Measurements from ENCODE around the gene RCN2.
A peak's percentile ranks its signal among the peaks of the same experiment; 100 is the strongest.

The RCN2 gene

GRCh38 chr15:76983590-76984375 lies 52.2 kb downstream of the RCN2 start:
- no peak for DNase-seq (ENCODE audit: extremely low spot score)
- TF ChIP-seq, protein P1, sequence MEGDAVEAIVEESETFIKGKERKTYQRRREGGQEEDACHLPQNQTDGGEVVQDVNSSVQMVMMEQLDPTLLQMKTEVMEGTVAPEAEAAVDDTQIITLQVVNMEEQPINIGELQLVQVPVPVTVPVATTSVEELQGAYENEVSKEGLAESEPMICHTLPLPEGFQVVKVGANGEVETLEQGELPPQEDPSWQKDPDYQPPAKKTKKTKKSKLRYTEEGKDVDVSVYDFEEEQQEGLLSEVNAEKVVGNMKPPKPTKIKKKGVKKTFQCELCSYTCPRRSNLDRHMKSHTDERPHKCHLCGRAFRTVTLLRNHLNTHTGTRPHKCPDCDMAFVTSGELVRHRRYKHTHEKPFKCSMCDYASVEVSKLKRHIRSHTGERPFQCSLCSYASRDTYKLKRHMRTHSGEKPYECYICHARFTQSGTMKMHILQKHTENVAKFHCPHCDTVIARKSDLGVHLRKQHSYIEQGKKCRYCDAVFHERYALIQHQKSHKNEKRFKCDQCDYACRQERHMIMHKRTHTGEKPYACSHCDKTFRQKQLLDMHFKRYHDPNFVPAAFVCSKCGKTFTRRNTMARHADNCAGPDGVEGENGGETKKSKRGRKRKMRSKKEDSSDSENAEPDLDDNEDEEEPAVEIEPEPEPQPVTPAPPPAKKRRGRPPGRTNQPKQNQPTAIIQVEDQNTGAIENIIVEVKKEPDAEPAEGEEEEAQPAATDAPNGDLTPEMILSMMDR (IDR thresholded peaks at IDR 0.05; ENCODE audit: control extremely low read depth, extremely low read depth, low read depth, missing control alignments) = no peak
- ChIA-PET POLR2A (no interaction called here), CTCF (interaction anchor here (1.0 to 4.4 kb wide), 5 partner anchors 10 to 51 kb away, joined by 3 to 21 read pairs (median 4); no protein-coding TSS in a partner anchor)

DNA sequence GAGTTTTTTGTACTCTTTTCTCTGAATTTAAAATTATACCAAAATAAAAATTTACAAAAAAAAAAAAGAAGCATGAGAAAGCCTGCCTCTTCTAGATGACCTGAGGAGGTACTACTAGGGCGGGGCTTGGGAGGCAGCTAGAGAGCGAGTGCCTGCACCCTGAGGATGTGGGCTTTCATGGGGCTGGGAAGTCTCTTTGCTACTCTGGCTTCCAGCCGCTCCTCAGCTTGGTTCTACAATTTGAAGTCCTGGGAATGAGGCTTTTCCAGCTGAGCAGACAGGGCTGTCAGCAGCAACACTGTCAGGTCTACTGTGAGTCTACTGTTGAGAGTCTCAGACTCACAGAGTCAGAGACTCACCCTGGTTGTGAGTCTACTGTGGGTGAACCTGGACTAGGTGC lies 55.2 kb downstream of the RCN2 start:
- ChIA-PET POLR2A (no interaction called here), CTCF (interaction anchor here (1.0 to 3.0 kb wide), 5 partner anchors 8 to 52 kb away, joined by 3 to 13 read pairs (median 4); partner anchors contain the start of gene PSTPIP1)
- DNase-seq (ENCODE audit: extremely low spot score) = no peak
- TF ChIP-seq, protein P1 (IDR thresholded peaks at IDR 0.05; ENCODE audit: control extremely low read depth, extremely low read depth, low read depth, missing control alignments) = no peak

DNA sequence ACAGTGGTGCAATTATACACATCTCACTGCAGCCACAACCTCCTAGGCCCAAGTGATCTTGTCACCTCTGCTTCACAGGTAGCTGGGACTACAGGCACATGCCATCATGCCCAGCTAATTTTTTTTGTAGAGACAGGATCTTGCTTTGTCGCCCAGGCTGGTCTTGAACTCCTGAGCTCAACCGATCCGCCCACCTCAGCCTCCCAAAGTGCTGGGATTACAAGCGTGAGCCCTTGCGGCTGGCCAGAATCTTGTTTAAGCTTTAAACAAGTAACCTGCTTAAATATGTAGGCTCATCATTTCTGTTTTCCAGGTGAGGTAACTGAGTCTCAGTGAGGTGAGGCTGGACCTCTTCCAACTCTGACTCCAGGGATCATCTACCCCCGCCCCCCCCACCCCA lies 55.7 kb downstream of the RCN2 start:
- ChIA-PET CTCF (interaction anchor here (1.2 to 3.0 kb wide), 3 partner anchors 11 to 14 kb away, joined by 4 to 13 read pairs (median 4); no protein-coding TSS in a partner anchor), POLR2A (interaction anchor here (0.7 kb wide), 1 partner anchor 13 kb away, joined by 5 read pairs; no protein-coding TSS in a partner anchor)
- TF ChIP-seq, protein P1 (IDR thresholded peaks at IDR 0.05; ENCODE audit: control extremely low read depth, extremely low read depth, low read depth, missing control alignments) = no peak
- DNase-seq (ENCODE audit: extremely low spot score) = no peak

DNA sequence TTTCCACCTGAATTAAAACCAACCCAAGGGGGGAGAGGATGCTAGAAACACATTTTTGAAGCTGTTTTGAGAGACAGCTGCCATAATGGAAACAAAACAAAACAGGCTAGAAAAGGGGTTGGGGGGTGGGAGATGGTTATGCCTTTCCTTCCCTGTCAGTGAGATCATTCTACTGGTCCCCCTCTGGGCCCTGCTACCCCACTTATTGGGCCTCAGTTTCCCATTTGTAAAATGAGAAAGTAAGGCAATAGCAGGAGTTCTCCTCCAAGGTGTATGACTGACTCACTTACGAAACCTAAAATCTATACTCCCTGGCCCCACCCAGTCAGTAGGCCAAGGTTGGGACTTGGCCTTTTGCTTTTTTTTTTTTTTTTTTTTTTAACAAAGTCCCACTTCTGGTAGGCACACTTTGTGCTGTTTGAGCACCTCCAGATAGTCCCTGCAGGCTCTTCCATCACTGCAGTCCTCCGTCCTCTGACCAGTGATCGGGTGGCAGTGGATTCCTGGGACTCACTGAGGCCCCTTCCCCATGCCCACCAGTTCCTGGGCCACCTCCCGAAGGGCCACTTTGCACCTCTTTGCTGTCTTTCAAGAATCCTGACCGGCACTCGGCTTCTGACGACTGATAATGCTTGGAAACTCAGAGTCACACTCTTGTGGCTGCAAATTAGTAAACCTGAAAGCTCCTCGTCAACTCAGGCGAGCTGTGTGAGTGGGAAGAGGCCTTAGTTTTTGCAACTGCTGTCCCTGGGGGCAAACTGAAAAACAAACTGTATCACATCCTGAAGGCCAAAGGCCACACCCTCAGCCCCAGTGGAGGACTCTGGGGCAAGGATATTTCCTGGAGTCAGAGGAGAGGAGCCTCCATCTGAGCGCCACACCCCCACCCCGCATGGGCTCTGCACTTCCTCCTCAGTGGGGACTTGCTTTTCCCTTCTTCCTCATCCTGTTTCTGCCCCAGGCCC lies 56.6 kb downstream of the RCN2 start:
- CTCF ChIA-PET = interaction anchor here (1.0 to 3.0 kb wide), 8 partner anchors 10 to 555 kb away, joined by 3 to 13 read pairs (median 4); no protein-coding TSS in a partner anchor
- peak; percentile 84 for DNase-seq (ENCODE audit: extremely low spot score)
- POLR2A ChIA-PET = interaction anchor here (0.7 kb wide), 1 partner anchor 14 kb away, joined by 5 read pairs; no protein-coding TSS in a partner anchor
- TF ChIP-seq, protein P1 (IDR thresholded peaks at IDR 0.05; ENCODE audit: control extremely low read depth, extremely low read depth, low read depth, missing control alignments) = no peak

DNA sequence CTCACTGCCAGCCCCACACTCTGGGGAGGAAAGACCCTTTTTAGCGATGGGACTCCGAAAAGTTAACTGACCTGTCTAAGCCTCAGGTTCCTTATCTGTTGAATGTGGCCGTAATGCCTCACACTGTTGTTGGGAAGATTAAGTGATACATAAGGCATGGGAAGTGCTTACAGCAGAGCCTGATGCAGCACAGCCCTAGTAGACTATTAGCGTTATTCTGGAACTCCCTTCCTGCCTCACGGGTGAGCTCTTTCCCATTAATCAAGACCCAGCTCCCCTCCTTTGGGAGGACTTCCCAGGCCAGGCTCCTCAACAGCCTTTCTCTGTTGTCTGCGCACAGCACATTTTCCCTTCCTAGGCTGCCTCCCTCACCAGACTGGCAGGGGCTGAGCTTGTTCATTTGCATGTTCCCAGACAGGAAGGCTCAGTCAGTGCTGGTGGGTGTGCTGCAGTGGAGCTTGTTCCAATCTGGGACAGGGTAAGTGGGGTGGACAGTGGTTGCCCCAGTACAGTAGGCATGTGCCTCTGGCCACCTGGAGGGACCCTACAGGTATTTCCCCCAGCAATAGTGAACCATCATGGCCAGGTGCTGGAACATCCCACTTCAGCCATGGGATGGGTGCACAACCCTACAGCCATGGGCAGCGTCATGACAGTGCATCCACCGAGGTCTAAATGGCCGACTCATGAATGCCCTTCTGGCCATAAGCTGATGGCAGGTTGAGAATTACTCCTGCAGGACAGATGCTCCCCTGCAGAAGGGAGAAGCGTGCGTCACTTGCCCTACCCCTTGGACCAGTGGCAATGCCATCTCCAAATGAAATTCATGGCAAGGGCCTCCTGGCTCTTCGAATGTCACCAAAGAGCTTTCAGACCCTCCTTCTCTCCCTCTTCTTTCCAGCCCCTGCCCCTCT lies 57.6 kb downstream of the RCN2 start:
- CTCF ChIA-PET = interaction anchor here (0.7 to 3.0 kb wide), 8 partner anchors 9 to 86 kb away, joined by 3 to 13 read pairs (median 4); no protein-coding TSS in a partner anchor
- POLR2A ChIA-PET = no interaction called here
- TF ChIP-seq, protein P1 (IDR thresholded peaks at IDR 0.05; ENCODE audit: control extremely low read depth, extremely low read depth, low read depth, missing control alignments) = no peak
- DNase-seq (ENCODE audit: extremely low spot score) = no peak

Measured in GM10248 (cell line).